ENCODE results near the gene PHKA2. TPM values are rescaled to one million over a fixed set of nuclear protein-coding genes. Genes with fewer than 3 reads are reported as not detected.

Gene PHKA2
- total and polyA plus RNA-seq, 5 donors = 26.9 to 42.4 (median 32.1) TPM

DNA sequence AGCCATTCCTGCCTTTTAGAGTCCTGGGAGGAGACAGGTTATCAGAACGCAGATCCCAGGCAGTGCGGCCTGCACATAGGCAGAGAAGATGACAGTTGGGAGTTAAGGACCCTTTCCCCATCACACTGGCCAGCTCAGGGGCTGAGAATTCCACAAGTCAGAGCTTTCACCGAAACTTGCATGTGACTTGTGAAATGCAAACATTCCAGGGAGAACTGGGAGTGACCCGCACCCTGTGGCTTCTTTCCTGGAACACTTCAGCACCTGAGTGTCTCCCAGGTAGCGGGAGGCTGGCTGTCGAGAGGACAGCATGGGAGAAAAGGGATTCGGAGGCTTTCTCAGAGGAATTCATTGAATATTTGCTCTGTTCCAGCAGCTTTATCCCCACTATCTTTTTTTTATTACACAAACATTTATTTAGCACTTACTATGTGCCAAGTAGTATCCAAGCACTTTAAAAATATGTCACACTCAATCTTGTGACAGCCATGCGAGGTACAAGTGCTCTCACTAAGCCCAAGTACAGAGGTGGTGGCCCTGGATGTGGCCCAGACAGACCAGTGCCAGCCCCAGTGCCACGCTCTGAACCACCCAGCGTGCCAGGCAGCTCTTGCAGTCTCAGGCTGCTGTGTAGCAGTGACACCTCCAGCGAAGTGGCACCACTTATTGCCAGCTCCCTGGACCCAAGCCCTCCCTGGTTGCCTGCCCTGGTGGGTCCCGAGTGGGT, 100.5 kb downstream of the PHKA2 start:
- ATAC-seq (peak; percentile 44 to 67), DNase-seq (peak; percentile 53 to 83 (median 77))
- Histone ChIP-seq H3K4me3 (ENCODE audit: low read length) (no peak overlapping the region), H3K9me3 (ENCODE audit: control insufficient read depth, low read length) (no peaks in the 10 kb centered on the region), H3K4me1 (ENCODE audit: control insufficient read depth, insufficient read depth, low read length) (peaks cover 3% of the 10 kb centered on the region), H3K27ac (ENCODE audit: low read length) (peak overlapping the region; percentile 91), H3K27me3 (ENCODE audit: control insufficient read depth, insufficient read depth) (no peaks in the 10 kb centered on the region)
- intact Hi-C loops (cut with DNase I) = loop anchor here in 3 of 4 donors (10.0 kb wide), 2 partner anchors 209 to 469 kb away; partner anchors contain the start of gene RS1 (in 2 of the 3)
- 54% methylated on average over 12 of the region's 12 CpGs for WGBS

DNA sequence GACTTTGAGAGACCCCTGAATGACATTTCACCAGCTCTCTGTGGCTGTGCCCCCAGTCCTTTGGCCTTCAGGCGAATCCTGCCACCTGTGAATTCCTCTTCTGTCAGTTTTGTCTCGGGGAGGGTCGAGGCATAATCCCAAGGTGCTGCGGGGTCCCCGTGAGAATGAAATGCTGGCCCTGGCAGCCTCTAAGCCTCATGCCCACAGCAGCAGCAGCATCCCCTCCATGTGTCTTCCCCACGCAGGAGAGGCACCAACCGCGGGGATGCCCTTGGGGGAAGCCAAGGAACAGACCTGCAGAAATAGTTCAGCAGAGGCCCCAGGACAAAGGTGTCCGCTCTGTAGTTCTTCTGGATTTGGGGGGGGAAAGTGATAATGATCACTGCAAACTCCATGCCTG, 104.8 kb downstream of the PHKA2 start:
- Histone ChIP-seq H3K27me3 (ENCODE audit: control insufficient read depth, insufficient read depth) (no peaks in the 10 kb centered on the region), H3K4me3 (ENCODE audit: low read length) (no peak overlapping the region), H3K9me3 (ENCODE audit: control insufficient read depth, low read length) (no peaks in the 10 kb centered on the region), H3K27ac (ENCODE audit: low read length) (no peak overlapping the region), H3K4me1 (ENCODE audit: control insufficient read depth, insufficient read depth, low read length) (no peaks in the 10 kb centered on the region)
- ATAC-seq = no peak
- no peak for DNase-seq
- intact Hi-C loops (cut with DNase I) = no loop called here
- 91% methylated on average over 9 of the region's 9 CpGs for WGBS

DNA sequence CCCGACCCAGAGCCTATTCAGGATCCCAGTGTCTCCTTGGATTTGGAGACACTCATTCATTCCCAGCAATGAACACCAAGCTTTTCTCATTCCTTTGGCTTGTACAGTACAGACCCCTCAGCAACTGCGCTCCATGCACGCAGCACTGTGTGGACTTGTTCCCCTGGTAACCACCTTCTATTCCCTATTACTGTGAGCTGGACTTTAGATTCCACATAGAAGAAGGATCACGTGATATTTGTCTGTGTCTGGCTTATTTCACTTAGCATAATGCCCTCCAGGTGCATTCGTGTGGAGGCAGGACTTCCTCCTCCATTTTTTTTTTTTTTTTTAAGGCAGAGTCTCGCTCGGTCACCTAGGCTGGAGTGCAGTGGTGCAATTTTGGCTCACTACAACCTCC, 106.4 kb downstream of the PHKA2 start:
- no peak overlapping the region for H3K27ac ChIP-seq (ENCODE audit: low read length)
- peaks cover 2% of the 10 kb centered on the region for H3K4me1 ChIP-seq (ENCODE audit: control insufficient read depth, insufficient read depth, low read length)
- H3K4me3 ChIP-seq (ENCODE audit: low read length) = no peak overlapping the region
- intact Hi-C loops (cut with DNase I) = no loop called here
- no peak for ATAC-seq
- WGBS = 91% methylated on average over 7 of the region's 7 CpGs
- no peak for DNase-seq
- H3K27me3 ChIP-seq (ENCODE audit: control insufficient read depth, insufficient read depth) = no peaks in the 10 kb centered on the region
- no peaks in the 10 kb centered on the region for H3K9me3 ChIP-seq (ENCODE audit: control insufficient read depth, low read length)

DNA sequence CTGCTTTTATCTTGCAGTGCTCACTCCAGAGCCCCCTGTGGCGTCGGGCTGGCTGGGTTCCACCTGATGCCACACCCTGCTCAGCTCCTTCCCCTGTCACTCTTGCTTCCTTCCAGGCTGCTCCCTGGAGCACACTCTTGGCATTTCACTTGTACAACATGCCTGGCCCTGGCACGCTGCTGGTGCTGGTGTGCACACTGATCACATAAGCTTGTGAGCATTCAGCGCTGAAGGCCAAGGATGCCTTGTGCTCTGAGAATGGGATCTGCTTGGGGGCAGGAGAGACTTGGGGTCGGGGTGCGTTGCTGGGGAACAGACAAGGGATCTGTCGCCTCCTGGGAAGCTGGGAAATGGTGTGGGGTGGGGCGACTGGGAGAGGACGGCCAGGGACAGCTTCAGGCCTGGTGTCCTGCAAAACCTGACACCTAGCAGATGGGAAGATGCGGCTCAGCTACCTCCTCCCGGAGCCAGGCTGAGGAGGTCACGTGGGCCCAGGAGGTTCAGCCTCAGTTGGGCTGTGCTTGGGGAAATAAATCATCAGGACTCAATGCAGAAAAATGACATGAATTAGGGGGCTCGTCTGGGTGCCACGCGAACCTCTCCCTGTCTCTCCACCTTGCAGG, 108.5 kb downstream of the PHKA2 start:
- no peaks in the 10 kb centered on the region for H3K27me3 ChIP-seq (ENCODE audit: control insufficient read depth, insufficient read depth)
- intact Hi-C loops (cut with DNase I) = no loop called here
- WGBS = 74% methylated on average over 15 of the region's 15 CpGs
- no peaks in the 10 kb centered on the region for H3K9me3 ChIP-seq (ENCODE audit: control insufficient read depth, low read length)
- DNase-seq (no peak), ATAC-seq (no peak)
- H3K4me1 ChIP-seq (ENCODE audit: control insufficient read depth, insufficient read depth, low read length) = peaks cover 6% of the 10 kb centered on the region
- no peak overlapping the region for H3K27ac ChIP-seq (ENCODE audit: low read length)
- H3K4me3 ChIP-seq (ENCODE audit: low read length) = no peak overlapping the region

DNA sequence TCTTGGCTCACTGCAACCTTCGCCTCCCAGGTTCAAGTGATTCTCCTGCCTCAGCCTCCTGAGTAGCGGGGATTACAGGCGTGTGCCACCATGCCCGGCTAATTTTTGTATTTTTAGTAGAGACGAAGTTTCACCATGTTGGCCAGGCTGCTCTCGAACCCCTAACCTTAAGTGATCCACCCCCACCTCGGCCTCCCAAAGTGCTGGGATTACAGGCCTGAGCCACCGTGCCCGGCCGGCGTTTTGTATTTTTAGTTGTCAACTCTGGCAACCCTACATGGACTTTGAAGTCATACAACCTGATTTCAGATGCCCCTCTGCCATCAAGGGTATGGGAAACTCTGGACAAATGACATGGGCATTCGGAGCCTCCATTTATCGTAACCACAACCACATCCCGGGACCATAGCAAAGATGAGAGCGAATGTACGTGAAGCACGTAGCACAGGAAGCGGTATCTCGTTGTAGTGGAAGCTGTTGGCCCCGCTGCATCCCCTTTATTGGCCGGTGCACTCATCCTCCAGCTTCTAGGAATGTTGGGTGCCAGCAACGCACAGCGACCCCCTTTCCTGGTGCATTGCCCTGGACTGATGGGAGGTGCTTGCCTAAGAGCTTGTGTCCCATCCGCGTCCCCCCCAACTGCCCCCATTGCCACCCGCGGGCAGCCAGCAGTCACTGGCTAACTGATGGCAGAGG, 109.2 kb downstream of the PHKA2 start:
- H3K27me3 ChIP-seq (ENCODE audit: control insufficient read depth, insufficient read depth) = no peaks in the 10 kb centered on the region
- DNase-seq (no peak), ATAC-seq (no peak)
- no peaks in the 10 kb centered on the region for H3K9me3 ChIP-seq (ENCODE audit: control insufficient read depth, low read length)
- no peak overlapping the region for H3K4me3 ChIP-seq (ENCODE audit: low read length)
- WGBS = 89% methylated on average over 27 of the region's 27 CpGs
- intact Hi-C loops (cut with DNase I) = no loop called here
- peaks cover 6% of the 10 kb centered on the region for H3K4me1 ChIP-seq (ENCODE audit: control insufficient read depth, insufficient read depth, low read length)
- peak overlapping the region; percentile 13 for H3K27ac ChIP-seq (ENCODE audit: low read length)

DNA sequence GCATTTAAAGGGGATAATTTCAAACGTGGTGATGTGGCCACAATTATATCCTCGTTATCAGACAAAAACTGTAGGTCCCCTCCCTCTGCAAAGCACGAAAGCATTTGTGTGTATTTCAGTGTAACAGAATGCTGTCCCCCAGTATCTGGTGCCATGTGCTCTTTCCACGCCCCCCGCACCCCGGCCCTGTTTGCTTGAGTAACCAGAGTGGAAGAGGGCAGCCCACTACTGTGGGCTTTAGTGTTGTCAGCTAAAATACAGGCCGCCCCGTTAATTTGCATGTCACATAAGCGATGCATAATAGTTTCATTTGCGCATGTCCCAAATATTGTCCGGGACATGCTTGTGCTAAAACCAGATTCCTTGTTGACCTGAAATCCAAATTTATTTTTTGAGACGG, 110.1 kb downstream of the PHKA2 start:
- 87% methylated on average over 12 of the region's 12 CpGs for WGBS
- H3K9me3 ChIP-seq (ENCODE audit: control insufficient read depth, low read length) = no peaks in the 10 kb centered on the region
- intact Hi-C loops (cut with DNase I) = no loop called here
- no peak for DNase-seq
- ATAC-seq = no peak
- H3K4me3 ChIP-seq (ENCODE audit: low read length) = no peak overlapping the region
- peak overlapping the region; percentile 91 for H3K27ac ChIP-seq (ENCODE audit: low read length)
- H3K27me3 ChIP-seq (ENCODE audit: control insufficient read depth, insufficient read depth) = no peaks in the 10 kb centered on the region
- peaks cover 6% of the 10 kb centered on the region for H3K4me1 ChIP-seq (ENCODE audit: control insufficient read depth, insufficient read depth, low read length)

DNA sequence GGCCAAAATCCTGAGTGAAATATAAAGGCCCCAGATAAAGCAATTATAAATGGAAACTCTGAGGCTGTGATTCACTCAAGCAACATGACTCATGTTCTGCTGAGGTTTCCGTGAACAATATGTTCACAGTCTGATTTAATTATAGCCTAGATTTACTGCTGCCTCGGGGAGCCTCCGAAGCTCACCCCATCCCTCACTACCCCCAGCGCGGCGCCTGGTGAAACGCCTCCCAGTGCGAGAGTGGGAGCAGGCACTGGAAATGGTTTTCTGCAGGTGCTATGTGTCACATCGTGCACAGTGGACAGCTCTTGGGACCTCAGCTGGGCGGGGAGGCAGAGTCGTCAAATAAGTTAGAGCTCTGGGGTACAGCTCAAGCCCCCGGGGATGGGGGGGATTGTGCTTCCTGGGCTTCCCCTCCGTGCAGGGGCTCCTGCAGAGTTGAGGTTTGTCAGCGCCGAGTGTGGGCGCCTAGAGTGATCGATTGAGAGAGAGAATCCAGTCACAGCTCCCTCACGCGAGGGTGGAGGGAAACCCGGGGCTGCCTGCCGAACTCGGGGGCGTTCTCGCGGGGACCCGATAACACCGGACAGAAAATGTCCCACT, 110.6 kb downstream of the PHKA2 start:
- H3K4me1 ChIP-seq (ENCODE audit: control insufficient read depth, insufficient read depth, low read length) = peaks cover 6% of the 10 kb centered on the region
- WGBS = 43% methylated on average over 27 of the region's 27 CpGs
- H3K9me3 ChIP-seq (ENCODE audit: control insufficient read depth, low read length) = no peaks in the 10 kb centered on the region
- intact Hi-C loops (cut with DNase I) = no loop called here
- peak overlapping the region; percentile 91 for H3K27ac ChIP-seq (ENCODE audit: low read length)
- H3K4me3 ChIP-seq (ENCODE audit: low read length) = no peak overlapping the region
- peak; percentile 89 to 91 for ATAC-seq
- DNase-seq = peak; percentile 57 to 76 (median 67)
- H3K27me3 ChIP-seq (ENCODE audit: control insufficient read depth, insufficient read depth) = no peaks in the 10 kb centered on the region

DNA sequence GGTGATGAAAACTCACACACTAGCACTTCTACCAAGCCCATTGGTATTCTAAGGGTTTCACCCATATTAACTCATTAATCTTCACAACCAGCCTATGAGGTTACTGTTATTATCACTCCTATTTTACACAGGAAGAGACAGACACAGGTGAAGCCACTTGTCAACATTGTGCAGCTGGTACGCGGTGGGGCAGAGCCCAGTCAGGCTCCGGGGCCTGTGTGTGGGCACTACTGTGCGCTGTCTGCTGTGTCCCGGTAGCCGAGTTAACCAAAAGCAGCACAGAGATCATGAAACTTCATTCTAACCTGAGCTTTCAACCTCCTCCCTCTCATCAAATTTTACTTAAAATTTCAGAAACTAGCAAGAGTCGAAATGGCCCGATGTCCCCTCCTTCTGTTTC, 111.3 kb downstream of the PHKA2 start:
- no peak overlapping the region for H3K4me3 ChIP-seq (ENCODE audit: low read length)
- intact Hi-C loops (cut with DNase I) = no loop called here
- H3K4me1 ChIP-seq (ENCODE audit: control insufficient read depth, insufficient read depth, low read length) = peaks cover 6% of the 10 kb centered on the region
- no peaks in the 10 kb centered on the region for H3K9me3 ChIP-seq (ENCODE audit: control insufficient read depth, low read length)
- 77% methylated on average over 8 of the region's 8 CpGs for WGBS
- H3K27ac ChIP-seq (ENCODE audit: low read length) = peak overlapping the region; percentile 73
- no peak for DNase-seq
- ATAC-seq = no peak
- H3K27me3 ChIP-seq (ENCODE audit: control insufficient read depth, insufficient read depth) = no peaks in the 10 kb centered on the region

DNA sequence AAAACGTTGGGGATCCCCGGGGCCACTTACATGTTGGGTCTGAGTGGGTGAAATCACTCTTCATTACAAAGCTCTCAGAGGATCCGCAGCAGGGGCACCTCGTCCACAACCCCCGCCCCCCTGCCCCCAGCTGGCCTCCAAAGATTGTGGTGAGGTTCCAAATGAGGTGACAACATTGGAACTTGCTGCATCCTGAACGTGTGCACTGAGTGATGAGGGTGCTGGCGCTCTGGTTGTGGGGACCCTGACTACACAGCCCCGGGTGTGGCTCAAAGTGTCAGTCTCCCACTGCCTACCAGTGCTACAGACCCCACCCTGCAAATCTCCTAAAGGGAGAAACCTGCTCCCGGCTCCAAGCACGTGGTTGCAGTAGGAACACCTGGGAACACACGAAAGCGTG, 111.9 kb downstream of the PHKA2 start:
- ATAC-seq = peak; percentile 67 to 79
- WGBS = 37% methylated on average over 12 of the region's 12 CpGs

DNA sequence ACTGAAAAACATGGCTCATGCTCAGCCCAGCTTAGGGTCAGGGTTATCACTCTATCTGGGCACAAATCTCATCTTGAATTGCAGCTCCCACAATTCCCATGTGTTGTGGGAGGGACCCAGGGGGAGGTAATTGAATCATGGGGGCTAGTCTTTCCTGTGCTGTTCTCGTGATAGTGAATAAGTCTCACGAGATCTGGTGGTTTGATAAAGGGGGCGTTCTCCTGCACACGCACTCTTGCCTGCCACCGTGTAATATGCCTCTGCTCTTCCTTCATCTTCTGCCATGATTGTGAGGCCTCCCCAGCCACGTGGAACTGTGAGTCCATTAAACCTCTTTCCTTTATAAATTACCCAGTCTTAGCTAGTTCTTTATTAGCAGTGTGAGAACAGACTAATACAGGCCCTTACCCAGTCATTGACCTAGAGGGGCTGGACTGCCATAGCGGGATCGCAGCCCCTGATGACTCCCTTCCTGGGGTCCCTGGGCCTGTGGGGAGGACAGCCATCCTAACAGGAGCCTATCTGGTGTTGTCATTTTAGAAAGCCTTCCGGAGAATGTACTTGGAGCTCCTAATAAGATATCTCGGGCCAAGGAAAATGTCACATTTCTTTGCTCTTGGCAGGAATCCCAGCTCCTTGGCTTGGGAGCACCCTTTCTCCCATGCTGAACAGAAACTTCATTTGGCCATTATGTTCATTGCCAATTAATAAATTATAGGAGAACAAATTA, 112.6 kb downstream of the PHKA2 start:
- peak; percentile 60 to 66 for ATAC-seq
- Histone ChIP-seq H3K27me3 (ENCODE audit: control insufficient read depth, insufficient read depth) (no peaks in the 10 kb centered on the region), H3K4me3 (ENCODE audit: low read length) (no peak overlapping the region), H3K9me3 (ENCODE audit: control insufficient read depth, low read length) (no peaks in the 10 kb centered on the region), H3K27ac (ENCODE audit: low read length) (peak overlapping the region; percentile 91), H3K4me1 (ENCODE audit: control insufficient read depth, insufficient read depth, low read length) (peaks cover 6% of the 10 kb centered on the region)
- DNase-seq = no peak
- intact Hi-C loops (cut with DNase I) = no loop called here
- 40% methylated on average over 10 of the region's 10 CpGs for WGBS

More for the DNA sequence above, 111.9 kb downstream of the PHKA2 start:
- peak overlapping the region; percentile 91 for H3K27ac ChIP-seq (ENCODE audit: low read length)
- intact Hi-C loops (cut with DNase I) = no loop called here
- H3K4me3 ChIP-seq (ENCODE audit: low read length) = no peak overlapping the region
- peaks cover 6% of the 10 kb centered on the region for H3K4me1 ChIP-seq (ENCODE audit: control insufficient read depth, insufficient read depth, low read length)
- H3K27me3 ChIP-seq (ENCODE audit: control insufficient read depth, insufficient read depth) = no peaks in the 10 kb centered on the region
- no peaks in the 10 kb centered on the region for H3K9me3 ChIP-seq (ENCODE audit: control insufficient read depth, low read length)
- DNase-seq = peak in 2 of 3 donors; percentile 69 to 76

Data from right cardiac atrium (tissue), 5 donors.